Peyer's patch (tissue), 4 donors: ENCODE measurements around the gene IGFBP2.

ENCODE experiments used
- CTCF ChIP-seq, 6 experiments: fragments of 450-650 bp in 4 of 6; fragments of 200-600 bp in 2 of 6; sonication (generic) in 1 of 6; IDR thresholded peaks; one replicate each; pipeline ENCODE4 v1.5.1; 2017 to 2019; ENCODE audit warnings: antibody characterized with exemption in 6 of 6, mild to moderate bottlenecking in 3 of 6, moderate library complexity in 1 of 6
- POLR2A ChIP-seq, 2 donors: fragments of 450-650 bp; IDR thresholded peaks; one replicate each; pipeline ENCODE4 v1.5.1; 2017; ENCODE audit warnings: antibody characterized with exemption in 2 of 2, mild to moderate bottlenecking in 2 of 2, moderate library complexity in 2 of 2

GRCh38 chr2:216671081-216671411 is 37.8 kb downstream of the IGFBP2 start:
- TF ChIP-seq CTCF (IDR thresholded peaks at IDR 0.05) (no peak), POLR2A (IDR thresholded peaks at IDR 0.05) (no peak)
